Panc1 (cell line): ENCODE measurements around the gene CFAP74. TPM values are rescaled to one million over a fixed set of nuclear protein-coding genes. Genes with fewer than 3 reads are reported as not detected.

Experiments
- ATAC-seq: fragments of 200-7000 bp; cut with Tn5 transposase; 2 replicates; pipeline ENCODE4 v1.9.1; 2020; ENCODE audit warnings: mild to moderate bottlenecking, moderate library complexity
- BruUV-seq: library from RNA; stranded (reverse); fragments of 400-500 nt; replicated peaks from 2 replicates; lab custom pipeline; 2021; lab: Mats Ljungman, UMichigan
- CTCF ChIA-PET: fragments of 300-600 bp; sonication (Branson Sonifier 250); formaldehyde crosslinking; loops from one replicate; lab custom pipeline; 2022; ENCODE audit warnings: antibody characterized with exemption; lab: Charles Lee
- POLR2A ChIA-PET: fragments of 300-600 bp; sonication (Branson Sonifier 250); formaldehyde crosslinking; loops from one replicate; lab custom pipeline; 2022; ENCODE audit warnings: antibody characterized with exemption; lab: Charles Lee
- DNase-seq: peaks from one replicate; pipeline ENCODE4 v3.0.0-alpha.2; 2010; ENCODE audit warnings: low read depth, low spot score
- H3K27ac ChIP-seq: 2 replicates; pipeline ENCODE4 v1.5.1; 2011; ENCODE audit warnings: mild to moderate bottlenecking, low read length, inconsistent platforms
- H3K27me3 ChIP-seq: fragments of 200-500 bp; sonication (Bioruptor generic); 2 replicates; pipeline ENCODE4 v1.6.0; 2014; ENCODE audit warnings: low read length, inconsistent platforms; ENCODE audit not compliant: control insufficient read depth, insufficient read depth
- H3K36me3 ChIP-seq: fragments of 200-500 bp; sonication (Bioruptor generic); 2 replicates; pipeline ENCODE4 v1.5.1; 2014; ENCODE audit warnings: inconsistent platforms, mild to moderate bottlenecking, low read length, moderate library complexity; ENCODE audit not compliant: control insufficient read depth, insufficient read depth
- H3K4me1 ChIP-seq: 2 replicates; pipeline ENCODE4 v1.5.1; 2011; ENCODE audit warnings: inconsistent platforms, mild to moderate bottlenecking, low read length, moderate library complexity; ENCODE audit not compliant: control insufficient read depth, insufficient read depth
- H3K4me3 ChIP-seq, 2 experiments: 2 replicates each; pipeline ENCODE4 v1.5.1; 2011 to 2012; ENCODE audit warnings: low read depth in 2 of 2, low read length in 2 of 2, mild to moderate bottlenecking in 2 of 2, inconsistent platforms in 1 of 2, moderate library complexity in 1 of 2
- H3K9me3 ChIP-seq: fragments of 200-500 bp; sonication (Bioruptor generic); 2 replicates; pipeline ENCODE4 v1.5.1; 2014; ENCODE audit warnings: low read depth, mild to moderate bottlenecking, inconsistent platforms, low read length, moderate library complexity; ENCODE audit not compliant: control insufficient read depth, insufficient read depth
- POLR2AphosphoS5 ChIP-seq: IDR thresholded peaks from 2 replicates; pipeline ENCODE4 v1.6.1; 2012; ENCODE audit warnings: mild to moderate bottlenecking, low read depth, low read length, moderate library complexity
- SIN3A ChIP-seq: IDR thresholded peaks from 2 replicates; pipeline ENCODE4 v1.6.1; 2012; ENCODE audit warnings: low read depth, mild to moderate bottlenecking, low read length, moderate library complexity, borderline replicate concordance; ENCODE audit not compliant: insufficient read depth
- TCF7L2 ChIP-seq: IDR thresholded peaks from 2 replicates; pipeline ENCODE4 v1.6.1; 2011; ENCODE audit warnings: mild to moderate bottlenecking, low read depth, low read length, inconsistent platforms
- in situ Hi-C: cut with HindIII; loops from 2 replicates; pipeline ENCODE4 v1.10.0; 2016; ENCODE audit warnings: low sequenced_read_pairs, low pct_unique_long_range_greater_than_20kb
- intact Hi-C: fragments of 100-400 bp; cut with micrococcal nuclease; formaldehyde crosslinking; loops from one replicate; pipeline ENCODE4 v1.10.0; 2022; ENCODE audit not compliant: unreplicated experiment
- total RNA-seq: library from RNA; stranded (reverse); gene quantifications from one replicate; pipeline ENCODE4 v1.2.1, GENCODE V29; 2021; ENCODE audit not compliant: unreplicated experiment
- TF ChIP-seq, protein P1 (sequence below): fragments of 450-650 bp; IDR thresholded peaks from 2 replicates; pipeline ENCODE4 v1.5.1; 2017; ENCODE audit warnings: mild to moderate bottlenecking
- TF ChIP-seq, protein P2 (sequence below), 2 experiments: IDR thresholded peaks; 2 replicates each; pipeline ENCODE4 v1.6.1; 2011 to 2012; ENCODE audit warnings: low read depth in 2 of 2, control low read depth in 1 of 2, low read length in 1 of 2, mild to moderate bottlenecking in 1 of 2, moderate library complexity in 1 of 2; ENCODE audit not compliant: insufficient read depth in 1 of 2

Gene CFAP74
- total RNA-seq, 1 experiment from 2014 or later = not detected

DNA sequence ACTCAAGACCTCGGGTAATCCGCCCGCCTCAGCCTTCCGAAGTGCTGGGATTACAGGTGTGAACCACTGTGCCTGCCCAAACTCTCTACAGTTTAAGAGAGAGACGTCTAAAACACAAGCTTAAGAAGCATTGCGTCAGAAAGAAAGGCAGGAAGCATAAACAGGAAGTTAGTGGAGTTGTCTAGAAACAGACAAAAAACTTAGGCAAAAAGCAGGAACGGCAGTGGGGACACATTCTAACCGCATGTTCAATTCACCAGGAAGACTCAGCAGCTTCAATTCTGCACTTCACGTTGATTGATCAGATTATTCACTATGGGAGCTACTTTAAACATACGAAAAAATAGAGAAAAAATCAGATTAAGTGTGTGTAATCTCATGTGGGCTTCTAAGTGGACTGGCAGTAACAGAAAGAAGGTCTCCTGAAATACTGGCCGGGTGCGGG is 7.4 kb downstream of the CFAP74 start:
- Histone ChIP-seq H3K9me3 (no peaks in the 10 kb centered on the region), H3K4me1 (no peaks in the 10 kb centered on the region), H3K27ac (no peak overlapping the region), H3K36me3 (no peaks in the 10 kb centered on the region), H3K27me3 (no peaks in the 10 kb centered on the region), H3K4me3 (no peak overlapping the region)
- BruUV-seq = no TSS peak
- DNase-seq = no peak
- in situ Hi-C loops (loop anchor here (10.0 kb wide), 2 partner anchors 61 to 171 kb away; no protein-coding TSS in a partner anchor), intact Hi-C loops (no loop called here)
- ChIA-PET CTCF (no interaction called here), POLR2A (interaction anchor here (0.7 kb wide), 2 partner anchors 53 to 531 kb away, joined by 3 to 10 read pairs; no protein-coding TSS in a partner anchor)
- no peak for TF ChIP-seq SIN3A
- TF ChIP-seq, protein P1, sequence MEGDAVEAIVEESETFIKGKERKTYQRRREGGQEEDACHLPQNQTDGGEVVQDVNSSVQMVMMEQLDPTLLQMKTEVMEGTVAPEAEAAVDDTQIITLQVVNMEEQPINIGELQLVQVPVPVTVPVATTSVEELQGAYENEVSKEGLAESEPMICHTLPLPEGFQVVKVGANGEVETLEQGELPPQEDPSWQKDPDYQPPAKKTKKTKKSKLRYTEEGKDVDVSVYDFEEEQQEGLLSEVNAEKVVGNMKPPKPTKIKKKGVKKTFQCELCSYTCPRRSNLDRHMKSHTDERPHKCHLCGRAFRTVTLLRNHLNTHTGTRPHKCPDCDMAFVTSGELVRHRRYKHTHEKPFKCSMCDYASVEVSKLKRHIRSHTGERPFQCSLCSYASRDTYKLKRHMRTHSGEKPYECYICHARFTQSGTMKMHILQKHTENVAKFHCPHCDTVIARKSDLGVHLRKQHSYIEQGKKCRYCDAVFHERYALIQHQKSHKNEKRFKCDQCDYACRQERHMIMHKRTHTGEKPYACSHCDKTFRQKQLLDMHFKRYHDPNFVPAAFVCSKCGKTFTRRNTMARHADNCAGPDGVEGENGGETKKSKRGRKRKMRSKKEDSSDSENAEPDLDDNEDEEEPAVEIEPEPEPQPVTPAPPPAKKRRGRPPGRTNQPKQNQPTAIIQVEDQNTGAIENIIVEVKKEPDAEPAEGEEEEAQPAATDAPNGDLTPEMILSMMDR = no peak
- no peak for TF ChIP-seq POLR2AphosphoS5
- TF ChIP-seq TCF7L2 = no peak
- TF ChIP-seq, protein P2, sequence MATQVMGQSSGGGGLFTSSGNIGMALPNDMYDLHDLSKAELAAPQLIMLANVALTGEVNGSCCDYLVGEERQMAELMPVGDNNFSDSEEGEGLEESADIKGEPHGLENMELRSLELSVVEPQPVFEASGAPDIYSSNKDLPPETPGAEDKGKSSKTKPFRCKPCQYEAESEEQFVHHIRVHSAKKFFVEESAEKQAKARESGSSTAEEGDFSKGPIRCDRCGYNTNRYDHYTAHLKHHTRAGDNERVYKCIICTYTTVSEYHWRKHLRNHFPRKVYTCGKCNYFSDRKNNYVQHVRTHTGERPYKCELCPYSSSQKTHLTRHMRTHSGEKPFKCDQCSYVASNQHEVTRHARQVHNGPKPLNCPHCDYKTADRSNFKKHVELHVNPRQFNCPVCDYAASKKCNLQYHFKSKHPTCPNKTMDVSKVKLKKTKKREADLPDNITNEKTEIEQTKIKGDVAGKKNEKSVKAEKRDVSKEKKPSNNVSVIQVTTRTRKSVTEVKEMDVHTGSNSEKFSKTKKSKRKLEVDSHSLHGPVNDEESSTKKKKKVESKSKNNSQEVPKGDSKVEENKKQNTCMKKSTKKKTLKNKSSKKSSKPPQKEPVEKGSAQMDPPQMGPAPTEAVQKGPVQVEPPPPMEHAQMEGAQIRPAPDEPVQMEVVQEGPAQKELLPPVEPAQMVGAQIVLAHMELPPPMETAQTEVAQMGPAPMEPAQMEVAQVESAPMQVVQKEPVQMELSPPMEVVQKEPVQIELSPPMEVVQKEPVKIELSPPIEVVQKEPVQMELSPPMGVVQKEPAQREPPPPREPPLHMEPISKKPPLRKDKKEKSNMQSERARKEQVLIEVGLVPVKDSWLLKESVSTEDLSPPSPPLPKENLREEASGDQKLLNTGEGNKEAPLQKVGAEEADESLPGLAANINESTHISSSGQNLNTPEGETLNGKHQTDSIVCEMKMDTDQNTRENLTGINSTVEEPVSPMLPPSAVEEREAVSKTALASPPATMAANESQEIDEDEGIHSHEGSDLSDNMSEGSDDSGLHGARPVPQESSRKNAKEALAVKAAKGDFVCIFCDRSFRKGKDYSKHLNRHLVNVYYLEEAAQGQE (IDR thresholded peaks at IDR 0.05; ENCODE audit: insufficient read depth in 1 of 2, low read depth in 2 of 2, low read length in 1 of 2) = no peak
- ATAC-seq = no peak

DNA sequence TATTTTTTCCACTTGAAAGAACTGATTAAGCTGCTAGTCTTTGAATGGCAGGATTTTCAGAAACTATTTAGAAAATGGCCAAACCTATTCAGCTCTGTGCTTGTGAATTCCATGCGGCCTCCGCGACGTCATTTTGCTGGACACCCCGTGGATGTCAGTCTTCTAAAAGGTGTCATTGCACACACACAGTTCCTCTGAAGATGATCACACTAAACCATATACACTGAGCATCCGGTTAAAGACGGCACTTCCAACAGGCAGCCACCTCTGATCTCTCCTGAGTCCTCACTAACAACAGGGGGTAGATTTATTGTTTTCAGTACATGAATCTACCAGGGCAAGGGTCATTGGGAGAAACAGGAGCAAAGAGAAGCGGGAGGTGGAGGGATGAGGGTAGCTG is 9.1 kb downstream of the CFAP74 start:
- Histone ChIP-seq H3K27me3 (no peaks in the 10 kb centered on the region), H3K27ac (no peak overlapping the region), H3K9me3 (no peaks in the 10 kb centered on the region), H3K4me3 (no peak overlapping the region), H3K36me3 (no peaks in the 10 kb centered on the region), H3K4me1 (no peaks in the 10 kb centered on the region)
- DNase-seq = no peak
- TF ChIP-seq TCF7L2 (no peak), SIN3A (no peak), POLR2AphosphoS5 (no peak)
- TF ChIP-seq, protein P1 = no peak
- TF ChIP-seq, protein P2 (IDR thresholded peaks at IDR 0.05; ENCODE audit: insufficient read depth in 1 of 2, low read depth in 2 of 2, low read length in 1 of 2) = no peak
- CTCF ChIA-PET = no interaction called here
- intact Hi-C loops (no loop called here), in situ Hi-C loops (loop anchor here (10.0 kb wide), 2 partner anchors 60 to 170 kb away; no protein-coding TSS in a partner anchor)
- POLR2A ChIA-PET = no interaction called here
- BruUV-seq = no TSS peak
- ATAC-seq = no peak
